Lower leg skin (tissue), 4 donors: ENCODE results near the gene MATR3. TPM values are rescaled to one million over a fixed set of nuclear protein-coding genes. Genes with fewer than 3 reads are reported as not detected.

Experiments
- DNase-seq, 2 donors: peaks; one replicate each; pipeline ENCODE4 v3.0.0-alpha.2; 2019; ENCODE audit warnings: low spot score in 2 of 2
- H3K4me3 ChIP-seq: fragments of 200-600 bp; sonication (generic); 2 replicates; pipeline ENCODE4 v1.5.1; 2017; ENCODE audit warnings: mild to moderate bottlenecking, low read depth; ENCODE audit not compliant: poor library complexity, severe bottlenecking
- POLR2A ChIP-seq, 2 donors: fragments of 450-650 bp; IDR thresholded peaks; one replicate each; pipeline ENCODE4 v1.6.1; 2016 to 2017; ENCODE audit warnings: antibody characterized with exemption in 2 of 2, mild to moderate bottlenecking in 1 of 2, moderate library complexity in 1 of 2
- WGBS, 2 donors: methylation state at CpG; one replicate each; pipeline ENCODE4 v1.1.5; 2018; 5-methylcytosine and 5-hydroxymethylcytosine counted together
- intact Hi-C: fragments of 100-400 bp; cut with DNase I; formaldehyde crosslinking; loops from one replicate; pipeline ENCODE4 v1.15.0; 2023; ENCODE audit warnings: low total_unique reads
- total RNA-seq, 4 donors: library from RNA; depleted of rRNA; stranded (reverse); fragments of >200 nt; gene quantifications; one replicate each; pipeline ENCODE4 v1.1.0, GENCODE V29; 2016
- TF ChIP-seq, protein P1 (sequence below), 3 donors: fragments of 450-650 bp; IDR thresholded peaks; one replicate each; pipeline ENCODE4 v1.5.1; 2016; ENCODE audit warnings: antibody characterized with exemption in 3 of 3, mild to moderate bottlenecking in 3 of 3, moderate library complexity in 2 of 3

Gene MATR3
- total RNA-seq, 4 donors from 2014 or later = 108 to 135 (median 122) TPM

DNA sequence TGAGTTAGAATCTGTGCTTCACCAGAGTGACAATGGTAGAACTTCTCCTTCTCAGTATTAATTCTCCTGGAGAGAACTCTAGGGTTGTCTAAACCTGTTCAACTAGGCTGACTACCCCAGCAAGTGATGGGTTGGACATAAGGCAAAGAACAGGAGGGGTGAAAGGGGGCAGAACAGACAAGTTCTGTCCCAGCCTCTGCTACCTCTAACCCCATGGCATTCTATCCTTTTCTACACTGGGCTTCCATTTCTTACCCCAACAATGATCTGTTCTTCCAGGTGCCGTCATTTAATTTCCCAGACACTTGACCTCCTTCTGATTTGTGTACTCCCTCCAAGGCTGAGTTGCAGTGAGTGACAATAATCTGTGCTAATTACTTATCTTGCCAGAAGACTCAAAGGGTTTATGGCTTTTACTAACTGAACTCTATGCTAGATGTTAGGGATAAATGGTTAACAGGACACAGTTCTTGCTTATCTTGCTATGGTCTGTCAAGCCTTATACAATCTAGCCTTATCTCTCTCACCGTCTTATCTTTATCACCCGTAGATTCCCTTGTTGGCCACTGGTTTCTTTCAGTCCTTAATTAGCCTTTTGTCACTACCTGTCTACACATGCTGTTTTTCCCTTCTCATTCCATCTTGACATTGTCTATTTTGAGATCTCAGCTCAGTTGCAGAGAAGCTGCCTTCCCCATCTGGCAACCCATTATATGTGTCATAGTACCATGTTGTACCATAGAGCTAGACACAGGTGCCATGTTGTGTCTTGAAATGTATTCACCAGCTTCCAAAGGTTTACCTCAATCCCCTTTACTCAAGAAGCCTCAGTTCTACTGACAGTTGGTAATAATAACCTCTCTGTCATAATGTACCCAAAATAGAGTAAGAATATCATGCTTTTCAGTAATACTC, 10.0 kb upstream of the MATR3 start:
- WGBS, 2 donors = 54 to 66% methylated on average over 3 of the region's 3 CpGs
- TF ChIP-seq, protein P1, sequence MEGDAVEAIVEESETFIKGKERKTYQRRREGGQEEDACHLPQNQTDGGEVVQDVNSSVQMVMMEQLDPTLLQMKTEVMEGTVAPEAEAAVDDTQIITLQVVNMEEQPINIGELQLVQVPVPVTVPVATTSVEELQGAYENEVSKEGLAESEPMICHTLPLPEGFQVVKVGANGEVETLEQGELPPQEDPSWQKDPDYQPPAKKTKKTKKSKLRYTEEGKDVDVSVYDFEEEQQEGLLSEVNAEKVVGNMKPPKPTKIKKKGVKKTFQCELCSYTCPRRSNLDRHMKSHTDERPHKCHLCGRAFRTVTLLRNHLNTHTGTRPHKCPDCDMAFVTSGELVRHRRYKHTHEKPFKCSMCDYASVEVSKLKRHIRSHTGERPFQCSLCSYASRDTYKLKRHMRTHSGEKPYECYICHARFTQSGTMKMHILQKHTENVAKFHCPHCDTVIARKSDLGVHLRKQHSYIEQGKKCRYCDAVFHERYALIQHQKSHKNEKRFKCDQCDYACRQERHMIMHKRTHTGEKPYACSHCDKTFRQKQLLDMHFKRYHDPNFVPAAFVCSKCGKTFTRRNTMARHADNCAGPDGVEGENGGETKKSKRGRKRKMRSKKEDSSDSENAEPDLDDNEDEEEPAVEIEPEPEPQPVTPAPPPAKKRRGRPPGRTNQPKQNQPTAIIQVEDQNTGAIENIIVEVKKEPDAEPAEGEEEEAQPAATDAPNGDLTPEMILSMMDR (IDR thresholded peaks at IDR 0.05) = no peak
- no peak for TF ChIP-seq POLR2A (IDR thresholded peaks at IDR 0.05)
- no peak for DNase-seq
- H3K4me3 ChIP-seq = no peak overlapping the region
- intact Hi-C loops = loop anchor here (10.0 kb wide), 1 partner anchor 231 kb away; no protein-coding TSS in a partner anchor

DNA sequence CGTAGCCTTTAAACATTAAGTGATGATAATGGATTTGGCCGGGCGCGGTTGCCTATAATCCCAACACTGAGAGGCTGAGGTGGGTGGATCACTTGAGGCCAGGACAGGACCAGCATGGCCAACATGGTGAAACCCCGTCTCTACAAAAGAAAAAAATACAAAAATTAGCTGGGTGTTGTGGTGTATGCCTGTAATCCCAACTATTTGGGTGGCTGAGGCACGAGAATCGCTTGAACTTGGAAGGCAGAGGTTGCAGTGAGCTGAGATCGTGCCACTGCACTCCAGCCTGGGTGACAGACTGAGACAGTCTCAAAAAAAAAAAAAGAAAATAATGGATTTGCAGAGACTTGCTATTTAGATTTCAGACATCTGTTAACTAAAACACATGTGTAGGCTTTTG, 9.2 kb upstream of the MATR3 start:
- intact Hi-C loops = loop anchor here (10.0 kb wide), 1 partner anchor 231 kb away; no protein-coding TSS in a partner anchor
- WGBS, 2 donors = 94 to 97% methylated on average over 8 of the region's 8 CpGs
- no peak overlapping the region for H3K4me3 ChIP-seq
- no peak for TF ChIP-seq POLR2A (IDR thresholded peaks at IDR 0.05)
- DNase-seq = no peak

GRCh38 chr5:139285651-139286392, 7.7 kb upstream of the MATR3 start:
- no peak for TF ChIP-seq POLR2A (IDR thresholded peaks at IDR 0.05)
- TF ChIP-seq, protein P1 (IDR thresholded peaks at IDR 0.05) = no peak
- no peak overlapping the region for H3K4me3 ChIP-seq
- WGBS, 2 donors = 92% methylated on average over 3 of the region's 3 CpGs
- intact Hi-C loops = loop anchor here (10.0 kb wide), 1 partner anchor 229 kb away; no protein-coding TSS in a partner anchor
- DNase-seq = no peak

GRCh38 chr5:139287890-139288635, 5.5 kb upstream of the MATR3 start:
- TF ChIP-seq POLR2A (IDR thresholded peaks at IDR 0.05) = no peak
- TF ChIP-seq, protein P1 (IDR thresholded peaks at IDR 0.05) = no peak
- H3K4me3 ChIP-seq = no peak overlapping the region
- 63 to 67% methylated on average over 10 of the region's 10 CpGs for WGBS, 2 donors
- DNase-seq = no peak
- intact Hi-C loops = loop anchor here (10.0 kb wide), 1 partner anchor 227 kb away; no protein-coding TSS in a partner anchor

- intact Hi-C loops = no loop called here
- no peak for DNase-seq
- TF ChIP-seq POLR2A (IDR thresholded peaks at IDR 0.05) = no peak
- TF ChIP-seq, protein P1 (IDR thresholded peaks at IDR 0.05) = no peak
- no peak overlapping the region for H3K4me3 ChIP-seq
- 99% methylated on average over 2 of the region's 2 CpGs for WGBS, 2 donors
Observed at GRCh38 chr5:139291051-139291450, 2.5 kb upstream of the MATR3 start.
